ENCODE measurements around the gene PHLPP1.
"Not testable (repeated sequence)": the region's sequence is repeated elsewhere in the genome, so short reads cannot be mapped to it uniquely, and the experiment has no call there.

PHLPP1 gene

GRCh38 chr18:62739911-62740310 is 24.6 kb downstream of the PHLPP1 start:
- Histone ChIP-seq H3K9me3 (ENCODE audit: insufficient read depth, low read length) (no peaks in the 10 kb centered on the region), H3K27ac (ENCODE audit: low read length) (no peak overlapping the region), H3K4me2 (ENCODE audit: low read length) (no peak overlapping the region), H3K36me3 (replicated peaks; ENCODE audit: low read depth, low read length) (no peaks in the 10 kb centered on the region), H3K79me2 (ENCODE audit: low read length) (no peaks in the 10 kb centered on the region), H2AFZ (ENCODE audit: low read depth, low read length) (no peak overlapping the region), H3K4me1 (ENCODE audit: low read length) (peaks cover 10% of the 10 kb centered on the region), H3K9ac (ENCODE audit: low read length) (no peak overlapping the region), H4K20me1 (ENCODE audit: insufficient read depth, low read length) (no peaks in the 10 kb centered on the region), H3K4me3 (ENCODE audit: low read length) (no peak overlapping the region), H3K27me3 (ENCODE audit: low read depth, low read length) (no peaks in the 10 kb centered on the region)
- TF ChIP-seq, protein P1, sequence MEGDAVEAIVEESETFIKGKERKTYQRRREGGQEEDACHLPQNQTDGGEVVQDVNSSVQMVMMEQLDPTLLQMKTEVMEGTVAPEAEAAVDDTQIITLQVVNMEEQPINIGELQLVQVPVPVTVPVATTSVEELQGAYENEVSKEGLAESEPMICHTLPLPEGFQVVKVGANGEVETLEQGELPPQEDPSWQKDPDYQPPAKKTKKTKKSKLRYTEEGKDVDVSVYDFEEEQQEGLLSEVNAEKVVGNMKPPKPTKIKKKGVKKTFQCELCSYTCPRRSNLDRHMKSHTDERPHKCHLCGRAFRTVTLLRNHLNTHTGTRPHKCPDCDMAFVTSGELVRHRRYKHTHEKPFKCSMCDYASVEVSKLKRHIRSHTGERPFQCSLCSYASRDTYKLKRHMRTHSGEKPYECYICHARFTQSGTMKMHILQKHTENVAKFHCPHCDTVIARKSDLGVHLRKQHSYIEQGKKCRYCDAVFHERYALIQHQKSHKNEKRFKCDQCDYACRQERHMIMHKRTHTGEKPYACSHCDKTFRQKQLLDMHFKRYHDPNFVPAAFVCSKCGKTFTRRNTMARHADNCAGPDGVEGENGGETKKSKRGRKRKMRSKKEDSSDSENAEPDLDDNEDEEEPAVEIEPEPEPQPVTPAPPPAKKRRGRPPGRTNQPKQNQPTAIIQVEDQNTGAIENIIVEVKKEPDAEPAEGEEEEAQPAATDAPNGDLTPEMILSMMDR (IDR thresholded peaks at IDR 0.05; ENCODE audit: low read depth, low read length) = no peak
- no peak for TF ChIP-seq EZH2phosphoT487 (IDR thresholded peaks at IDR 0.05; ENCODE audit: low read depth)

DNA sequence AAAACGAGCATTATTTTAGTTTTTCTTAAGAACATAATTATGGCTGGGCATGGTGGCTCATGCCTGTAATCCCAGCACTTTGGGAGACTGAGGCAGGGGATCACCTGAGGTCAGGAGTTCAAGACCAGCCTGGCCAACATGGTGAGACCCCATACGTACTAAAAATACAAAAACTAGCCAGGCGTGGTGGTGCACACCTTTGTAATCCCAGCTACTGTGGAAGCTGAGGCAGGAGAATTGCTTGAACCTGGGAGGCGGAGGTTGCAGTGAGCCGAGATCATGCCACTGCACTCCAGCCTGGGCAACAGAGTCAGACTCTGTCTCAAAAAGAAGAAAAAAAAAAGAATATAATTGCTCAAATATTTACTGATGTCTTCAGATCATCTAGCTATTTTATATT is 25.3 kb downstream of the PHLPP1 start:
- not testable (repeated sequence) for H3K27ac ChIP-seq (ENCODE audit: low read length); H3K9me3 ChIP-seq (ENCODE audit: insufficient read depth, low read length); H3K4me2 ChIP-seq (ENCODE audit: low read length); H4K20me1 ChIP-seq (ENCODE audit: insufficient read depth, low read length); H3K36me3 ChIP-seq (replicated peaks; ENCODE audit: low read depth, low read length); H3K9ac ChIP-seq (ENCODE audit: low read length); H3K79me2 ChIP-seq (ENCODE audit: low read length); H3K4me3 ChIP-seq (ENCODE audit: low read length); H2AFZ ChIP-seq (ENCODE audit: low read depth, low read length); H3K27me3 ChIP-seq (ENCODE audit: low read depth, low read length)
- peaks cover 10% of the 10 kb centered on the region for H3K4me1 ChIP-seq (ENCODE audit: low read length)

GRCh38 chr18:62741118-62741566 is 25.8 kb downstream of the PHLPP1 start:
- TF ChIP-seq, protein P1 (IDR thresholded peaks at IDR 0.05; ENCODE audit: low read depth, low read length) = no peak
- TF ChIP-seq EZH2phosphoT487 (IDR thresholded peaks at IDR 0.05; ENCODE audit: low read depth) = no peak
- H3K9ac ChIP-seq (ENCODE audit: low read length) = no peak overlapping the region
- H3K4me1 ChIP-seq (ENCODE audit: low read length) = peaks cover 10% of the 10 kb centered on the region
- no peak overlapping the region for H2AFZ ChIP-seq (ENCODE audit: low read depth, low read length)
- H3K27ac ChIP-seq (ENCODE audit: low read length) = no peak overlapping the region
- no peak overlapping the region for H3K4me2 ChIP-seq (ENCODE audit: low read length)
- H4K20me1 ChIP-seq (ENCODE audit: insufficient read depth, low read length) = no peaks in the 10 kb centered on the region
- no peaks in the 10 kb centered on the region for H3K79me2 ChIP-seq (ENCODE audit: low read length)
- H3K4me3 ChIP-seq (ENCODE audit: low read length) = no peak overlapping the region
- H3K9me3 ChIP-seq (ENCODE audit: insufficient read depth, low read length) = no peaks in the 10 kb centered on the region
- H3K27me3 ChIP-seq (ENCODE audit: low read depth, low read length) = no peaks in the 10 kb centered on the region
- H3K36me3 ChIP-seq (replicated peaks; ENCODE audit: low read depth, low read length) = no peaks in the 10 kb centered on the region

DNA sequence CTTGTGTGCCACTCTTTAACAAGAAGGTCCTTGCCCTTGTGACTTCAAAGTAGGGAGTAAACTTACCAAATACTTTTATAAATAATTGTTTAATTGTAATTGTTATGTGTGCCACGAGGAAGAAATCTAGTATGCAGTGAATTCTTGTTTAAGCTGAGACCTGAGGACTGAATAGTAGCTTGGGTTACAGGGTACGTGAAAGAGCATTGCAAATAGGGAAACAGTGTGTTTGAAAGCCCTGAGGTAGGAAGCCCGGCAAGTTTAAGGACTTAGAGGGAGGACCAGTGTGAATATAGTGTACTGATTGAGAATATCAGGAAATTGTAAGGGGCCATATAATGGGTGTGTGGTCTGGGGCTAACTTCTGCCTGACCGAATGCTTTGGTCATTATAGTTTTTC is 26.2 kb downstream of the PHLPP1 start:
- no peaks in the 10 kb centered on the region for H3K9me3 ChIP-seq (ENCODE audit: insufficient read depth, low read length)
- no peaks in the 10 kb centered on the region for H3K79me2 ChIP-seq (ENCODE audit: low read length)
- no peaks in the 10 kb centered on the region for H4K20me1 ChIP-seq (ENCODE audit: insufficient read depth, low read length)
- no peak for TF ChIP-seq EZH2phosphoT487 (IDR thresholded peaks at IDR 0.05; ENCODE audit: low read depth)
- TF ChIP-seq, protein P1 (IDR thresholded peaks at IDR 0.05; ENCODE audit: low read depth, low read length) = no peak
- peaks cover 10% of the 10 kb centered on the region for H3K4me1 ChIP-seq (ENCODE audit: low read length)
- H3K9ac ChIP-seq (ENCODE audit: low read length) = no peak overlapping the region
- no peaks in the 10 kb centered on the region for H3K27me3 ChIP-seq (ENCODE audit: low read depth, low read length)
- H3K36me3 ChIP-seq (replicated peaks; ENCODE audit: low read depth, low read length) = no peaks in the 10 kb centered on the region
- no peak overlapping the region for H3K4me3 ChIP-seq (ENCODE audit: low read length)
- no peak overlapping the region for H2AFZ ChIP-seq (ENCODE audit: low read depth, low read length)
- H3K27ac ChIP-seq (ENCODE audit: low read length) = no peak overlapping the region
- no peak overlapping the region for H3K4me2 ChIP-seq (ENCODE audit: low read length)
